ENCODE results near the gene RAB6D.

DNA sequence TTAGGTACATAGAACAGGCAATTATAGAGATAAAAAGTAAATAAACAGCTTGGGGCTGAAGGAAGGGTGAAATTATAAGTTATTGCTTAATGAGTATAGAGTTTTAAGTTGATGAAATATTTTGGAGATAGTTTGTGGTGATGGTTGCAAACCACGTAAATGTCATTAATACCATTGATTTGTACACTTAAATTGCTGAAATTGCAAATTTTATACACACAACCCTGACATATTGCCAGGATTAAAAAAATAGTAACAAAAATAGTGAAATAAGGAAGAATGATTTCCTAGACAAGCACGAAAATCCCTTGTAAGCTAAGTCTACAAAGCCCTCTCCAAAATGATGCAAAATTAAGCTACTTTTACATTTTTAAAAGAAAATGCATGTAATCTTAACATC, 46.2 kb upstream of the RAB6D start:
- TF ChIP-seq, protein P1, sequence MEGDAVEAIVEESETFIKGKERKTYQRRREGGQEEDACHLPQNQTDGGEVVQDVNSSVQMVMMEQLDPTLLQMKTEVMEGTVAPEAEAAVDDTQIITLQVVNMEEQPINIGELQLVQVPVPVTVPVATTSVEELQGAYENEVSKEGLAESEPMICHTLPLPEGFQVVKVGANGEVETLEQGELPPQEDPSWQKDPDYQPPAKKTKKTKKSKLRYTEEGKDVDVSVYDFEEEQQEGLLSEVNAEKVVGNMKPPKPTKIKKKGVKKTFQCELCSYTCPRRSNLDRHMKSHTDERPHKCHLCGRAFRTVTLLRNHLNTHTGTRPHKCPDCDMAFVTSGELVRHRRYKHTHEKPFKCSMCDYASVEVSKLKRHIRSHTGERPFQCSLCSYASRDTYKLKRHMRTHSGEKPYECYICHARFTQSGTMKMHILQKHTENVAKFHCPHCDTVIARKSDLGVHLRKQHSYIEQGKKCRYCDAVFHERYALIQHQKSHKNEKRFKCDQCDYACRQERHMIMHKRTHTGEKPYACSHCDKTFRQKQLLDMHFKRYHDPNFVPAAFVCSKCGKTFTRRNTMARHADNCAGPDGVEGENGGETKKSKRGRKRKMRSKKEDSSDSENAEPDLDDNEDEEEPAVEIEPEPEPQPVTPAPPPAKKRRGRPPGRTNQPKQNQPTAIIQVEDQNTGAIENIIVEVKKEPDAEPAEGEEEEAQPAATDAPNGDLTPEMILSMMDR (IDR thresholded peaks at IDR 0.05), result no peak
- TF ChIP-seq POLR2A (IDR thresholded peaks at IDR 0.05), result no peak
